GM12891 (cell line): ENCODE results near the gene S100G.
"Not testable (repeated sequence)": the region's sequence is repeated elsewhere in the genome, so short reads cannot be mapped to it uniquely, and the experiment has no call there.

ENCODE experiments used
- DNase-seq: peaks from one replicate; pipeline ENCODE4 v3.0.0; 2011; ENCODE audit warnings: low spot score; ENCODE audit not compliant: insufficient read length
- FAIRE-seq: peaks from 2 replicates; lab custom pipeline; 2011; peaks lifted over from hg19 to GRCh38; lab: Jason Lieb, UNC
- PAX5 ChIP-seq: IDR thresholded peaks from 2 replicates; pipeline ENCODE4 v1.6.1; 2011; ENCODE audit warnings: low read length, moderate library complexity, mild to moderate bottlenecking; ENCODE audit not compliant: insufficient read depth, severe bottlenecking
- POLR2A ChIP-seq: IDR thresholded peaks from 2 replicates; pipeline ENCODE4 v1.6.1; 2011; ENCODE audit warnings: low read depth, low read length, control low read depth
- POLR2AphosphoS5 ChIP-seq: IDR thresholded peaks from 2 replicates; pipeline ENCODE4 v1.6.1; 2011; ENCODE audit warnings: low read depth, low read length, control low read depth
- POU2F2 ChIP-seq: IDR thresholded peaks from 2 replicates; pipeline ENCODE4 v1.6.1; 2011; ENCODE audit warnings: low read depth, mild to moderate bottlenecking, control low read depth, low read length, moderate library complexity
- SPI1 ChIP-seq: IDR thresholded peaks from 2 replicates; pipeline ENCODE4 v1.6.1; 2011; ENCODE audit warnings: low read depth, low read length, control low read depth
- TAF1 ChIP-seq: IDR thresholded peaks from 2 replicates; pipeline ENCODE4 v1.6.1; 2011; ENCODE audit warnings: low read depth, low read length, control low read depth

The S100G gene

DNA sequence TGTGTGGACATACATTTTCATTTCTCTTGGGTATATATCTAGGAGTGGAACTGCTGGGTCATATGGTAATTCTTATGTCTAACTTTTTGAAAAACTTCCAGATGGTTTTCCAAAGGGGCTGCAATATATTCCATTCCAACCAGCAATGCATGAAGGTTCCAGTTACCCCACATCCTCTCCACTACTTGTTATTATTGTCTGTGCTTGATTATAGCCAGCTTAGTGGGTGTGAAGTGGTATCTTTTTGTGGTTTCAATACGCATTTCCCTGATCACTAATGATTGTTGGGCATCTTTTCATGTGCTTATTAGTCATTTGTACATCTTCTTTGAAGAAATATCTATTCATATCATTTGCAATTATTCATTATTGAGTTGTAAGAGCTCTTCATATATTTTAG is 31.5 kb upstream of the S100G start:
- no peak for DNase-seq
- no peak for FAIRE-seq
- no peak for TF ChIP-seq TAF1
- no peak for TF ChIP-seq POLR2A
- TF ChIP-seq SPI1, result no peak
- no peak for TF ChIP-seq POU2F2
- no peak for TF ChIP-seq POLR2AphosphoS5
- no peak for TF ChIP-seq PAX5

DNA sequence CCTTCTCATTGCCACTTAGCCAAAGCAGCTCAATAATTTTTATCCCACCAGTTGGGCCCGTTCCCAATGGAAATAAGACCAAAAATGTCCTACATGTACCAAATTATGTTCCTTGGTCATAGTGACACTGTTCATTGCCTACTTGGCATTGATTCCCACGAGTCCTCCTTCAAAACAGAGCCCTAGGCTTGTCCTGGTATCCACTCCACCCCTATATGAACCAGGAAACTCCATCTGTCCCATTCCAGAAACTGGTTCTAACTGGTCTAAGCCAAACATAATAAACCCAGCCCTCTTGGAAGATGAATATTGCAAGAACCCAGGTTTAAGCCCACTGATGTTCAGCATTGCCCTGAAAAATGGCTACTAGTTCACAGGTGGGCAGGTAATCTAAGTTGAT is 30.9 kb upstream of the S100G start:
- FAIRE-seq, result peak; percentile 55
- no peak for TF ChIP-seq POU2F2
- no peak for TF ChIP-seq POLR2AphosphoS5
- no peak for TF ChIP-seq TAF1
- no peak for TF ChIP-seq SPI1
- TF ChIP-seq PAX5, result no peak
- no peak for TF ChIP-seq POLR2A

DNA sequence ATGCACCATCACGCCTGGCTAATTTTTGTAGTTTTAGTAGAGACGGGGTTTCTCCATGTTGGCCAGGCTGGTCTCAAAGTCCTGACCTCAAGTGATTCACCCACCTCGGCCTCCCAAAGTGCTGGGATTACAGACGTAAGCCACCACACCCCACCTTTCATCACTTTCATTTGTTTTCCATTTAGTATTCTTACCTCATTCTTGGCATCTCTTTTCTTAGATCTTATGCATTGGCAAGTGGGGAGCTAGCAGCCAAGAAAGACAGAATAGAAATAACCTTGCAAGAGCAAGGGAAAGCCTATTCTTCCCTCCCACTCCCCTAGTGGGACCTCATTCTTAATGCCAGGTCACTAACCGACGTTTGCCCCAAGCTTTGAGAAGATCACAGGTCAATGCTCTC is 21.4 kb upstream of the S100G start:
- not testable (repeated sequence) for DNase-seq, FAIRE-seq

More for the DNA sequence above, 30.9 kb upstream of the S100G start:
- DNase-seq, result no peak

DNA sequence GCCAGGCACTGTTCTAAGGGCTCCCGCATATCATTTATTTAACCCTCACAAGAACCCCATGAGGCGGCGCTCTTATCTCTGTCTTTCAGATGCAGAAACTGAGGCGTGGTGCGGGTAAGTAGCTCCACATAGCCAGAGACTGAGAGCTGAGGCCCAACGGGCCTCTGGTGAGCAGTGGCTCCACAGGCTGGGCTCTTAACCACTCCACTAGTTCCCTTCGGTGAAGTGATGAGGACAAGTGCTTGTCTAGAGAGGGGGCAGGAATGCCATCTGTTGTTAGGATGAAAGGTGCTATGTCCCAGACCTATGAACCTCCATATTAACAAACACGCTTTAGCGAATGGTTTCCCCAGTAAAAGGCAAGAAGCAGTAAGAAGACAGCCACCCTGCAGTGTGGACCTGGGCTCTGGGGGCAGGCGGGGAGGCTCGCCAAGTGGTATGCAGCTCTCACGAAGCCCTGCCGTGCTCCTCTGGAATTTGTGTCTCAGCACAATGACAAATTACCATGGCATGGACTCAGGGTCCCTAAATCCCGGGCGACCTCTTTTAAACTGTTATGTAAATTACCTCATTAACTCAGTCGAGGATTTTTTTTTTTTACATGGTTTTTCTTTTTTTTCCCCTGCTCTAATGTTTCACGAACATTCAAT is 20.9 kb upstream of the S100G start:
- FAIRE-seq (no peak), DNase-seq (no peak)
- no peak for TF ChIP-seq PAX5
- no peak for TF ChIP-seq POLR2A
- no peak for TF ChIP-seq POU2F2
- no peak for TF ChIP-seq SPI1
- TF ChIP-seq TAF1, result no peak
- no peak for TF ChIP-seq POLR2AphosphoS5

DNA sequence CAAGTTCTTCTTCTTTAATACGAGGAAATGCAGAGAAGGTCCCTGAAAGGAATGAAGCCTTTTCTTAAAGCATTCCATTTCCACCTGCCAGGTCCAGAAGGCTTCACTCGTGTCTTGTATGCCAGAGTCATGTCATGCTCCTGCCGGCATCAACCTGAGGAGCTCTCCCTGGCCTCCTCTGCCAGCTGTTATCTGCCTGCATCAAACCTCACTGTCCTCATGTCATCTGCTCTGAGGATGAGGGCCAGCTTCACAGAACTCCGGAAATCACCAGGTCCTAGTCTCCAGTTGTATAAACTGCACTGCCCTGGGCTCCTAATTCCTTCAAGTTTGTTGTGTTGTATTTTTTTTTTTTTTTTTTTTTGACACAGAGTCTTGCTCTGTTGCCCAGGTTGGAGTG is 20.0 kb upstream of the S100G start:
- FAIRE-seq (no peak), DNase-seq (no peak)
- TF ChIP-seq POLR2A (no peak), POU2F2 (no peak), SPI1 (no peak), POLR2AphosphoS5 (no peak), TAF1 (no peak), PAX5 (no peak)

DNA sequence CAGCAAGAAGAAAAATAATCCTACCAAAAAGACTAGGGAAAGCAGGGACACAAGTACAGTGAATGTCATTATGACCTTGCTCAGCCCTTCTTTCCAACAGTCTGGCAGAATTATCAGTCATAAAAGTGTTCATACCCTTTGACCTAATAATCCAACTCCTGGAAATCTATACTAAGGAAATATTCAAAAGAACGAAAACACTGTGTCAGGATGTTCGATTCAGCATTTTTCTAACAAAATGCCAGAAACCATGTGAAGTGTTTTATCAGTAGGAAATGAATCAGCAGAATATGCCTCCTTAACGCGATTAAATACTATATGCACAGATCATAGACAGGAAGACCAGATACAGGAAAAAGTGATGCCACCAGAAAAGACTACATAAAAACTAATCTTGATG is 16.2 kb upstream of the S100G start:
- no peak for FAIRE-seq
- no peak for TF ChIP-seq TAF1
- TF ChIP-seq PAX5, result no peak
- TF ChIP-seq POU2F2, result no peak
- no peak for TF ChIP-seq SPI1
- TF ChIP-seq POLR2AphosphoS5, result no peak
- TF ChIP-seq POLR2A, result no peak

DNA sequence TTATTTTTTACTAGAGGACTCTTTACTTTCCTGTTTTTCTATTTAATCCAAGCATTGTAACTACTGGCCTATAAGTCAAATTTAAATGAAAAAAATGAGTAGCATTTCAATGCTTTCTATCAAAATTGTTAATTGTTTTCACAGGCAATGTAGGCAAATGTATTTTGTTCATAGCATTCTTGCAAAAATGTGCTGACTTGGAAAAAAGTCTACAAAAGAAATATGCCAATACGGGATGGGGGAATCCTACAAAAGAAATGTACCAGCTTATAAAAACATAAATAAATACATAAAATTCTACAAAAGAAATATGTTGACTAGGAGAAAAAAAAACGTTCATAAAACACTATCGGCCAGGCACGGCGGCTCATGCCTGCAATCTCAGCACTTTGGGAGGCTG is 14.9 kb upstream of the S100G start:
- TF ChIP-seq POLR2A (no peak), TAF1 (no peak), POU2F2 (no peak), POLR2AphosphoS5 (no peak), PAX5 (no peak), SPI1 (no peak)
- no peak for FAIRE-seq

More for the DNA sequence above, 16.2 kb upstream of the S100G start:
- DNase-seq, result no peak

DNA sequence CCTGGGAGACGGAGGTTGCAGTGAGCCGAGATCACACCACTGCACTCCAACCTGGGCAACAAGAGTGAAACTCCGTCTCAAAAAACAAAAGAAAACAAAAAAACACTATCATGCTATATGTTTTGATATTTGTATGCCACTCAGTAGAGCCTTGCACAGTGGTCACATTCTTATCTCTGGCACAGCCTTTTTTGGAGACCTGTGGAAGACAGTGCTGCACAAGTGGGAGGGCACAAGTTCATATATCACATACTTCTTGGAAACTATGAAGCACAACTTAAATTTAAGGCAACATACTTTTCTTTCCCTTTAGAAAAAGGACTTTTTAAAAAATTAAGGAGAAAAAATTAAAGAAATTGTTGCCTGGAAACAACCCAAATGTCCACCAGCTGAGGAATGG is 14.4 kb upstream of the S100G start:
- TF ChIP-seq POU2F2, result no peak
- no peak for TF ChIP-seq POLR2AphosphoS5
- TF ChIP-seq TAF1, result no peak
- no peak for TF ChIP-seq PAX5
- TF ChIP-seq POLR2A, result no peak
- no peak for TF ChIP-seq SPI1
- DNase-seq, result no peak
- FAIRE-seq, result no peak

More for the DNA sequence above, 14.9 kb upstream of the S100G start:
- DNase-seq, result no peak

DNA sequence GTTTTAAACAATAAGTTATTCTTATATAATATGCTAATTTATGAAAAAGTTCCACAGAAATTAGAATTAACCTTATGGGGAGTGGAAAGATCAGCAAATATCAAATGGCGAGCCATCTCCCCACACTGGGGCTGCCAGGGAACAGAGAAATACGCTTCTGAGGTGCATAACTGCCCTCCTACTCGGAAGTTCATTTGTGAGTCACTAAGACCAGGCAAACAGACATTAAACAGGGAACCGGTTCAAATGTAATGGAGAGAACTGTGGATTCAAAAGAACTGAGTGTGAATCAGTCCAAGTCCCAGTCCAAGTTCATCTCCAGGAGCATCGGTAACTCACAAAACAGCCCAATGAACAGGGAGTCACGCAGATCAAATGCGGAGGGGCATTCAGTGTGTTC is 11.4 kb upstream of the S100G start:
- TF ChIP-seq POLR2AphosphoS5 (no peak), TAF1 (no peak), POU2F2 (no peak), PAX5 (no peak), SPI1 (no peak)
- no peak for DNase-seq
- no peak for FAIRE-seq

DNA sequence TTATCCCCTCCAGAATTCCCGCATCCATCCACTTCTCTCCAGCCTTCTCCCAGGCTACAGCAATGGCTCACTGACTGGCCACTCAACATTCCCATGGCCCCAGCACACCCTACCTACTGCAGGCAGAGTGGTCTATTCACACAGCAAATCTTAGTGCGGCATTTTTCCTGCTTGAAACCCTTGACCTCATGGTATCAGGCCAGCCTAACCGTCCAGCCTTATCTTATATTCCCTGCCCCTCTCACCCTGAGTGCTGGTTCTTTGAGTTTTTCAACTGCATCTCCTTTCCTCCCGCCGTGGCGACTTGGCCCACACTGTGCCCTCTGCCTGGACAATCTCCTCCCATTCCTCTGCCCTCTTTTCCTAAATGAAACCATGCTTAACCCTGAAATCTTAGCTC is 10.0 kb upstream of the S100G start:
- FAIRE-seq, result peak; percentile 31
- TF ChIP-seq PAX5, result no peak
- TF ChIP-seq POLR2A, result no peak
- no peak for TF ChIP-seq POLR2AphosphoS5
- no peak for TF ChIP-seq SPI1
- TF ChIP-seq TAF1, result no peak
- TF ChIP-seq POU2F2, result no peak
- no peak for DNase-seq

DNA sequence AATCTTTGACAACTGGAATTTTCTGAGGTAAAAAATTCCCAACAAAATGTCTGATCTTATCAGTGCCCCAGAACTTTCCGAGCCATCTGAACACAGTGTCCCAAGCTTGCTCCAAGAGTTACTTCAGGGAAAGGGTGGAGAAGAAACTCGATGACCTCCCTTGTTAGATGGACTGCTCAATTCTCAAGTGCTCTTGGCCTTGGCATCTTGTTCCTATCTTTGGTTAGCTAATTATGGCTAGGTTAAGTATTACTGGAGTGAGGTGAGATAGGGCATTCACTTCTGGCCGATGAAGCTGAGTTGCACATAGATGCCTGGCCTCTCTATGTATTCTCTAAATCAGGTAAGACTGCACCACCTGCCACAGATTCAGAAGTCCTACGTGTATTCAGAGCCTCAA is 9.1 kb upstream of the S100G start:
- DNase-seq (no peak), FAIRE-seq (no peak)
- TF ChIP-seq SPI1, result no peak
- no peak for TF ChIP-seq TAF1
- no peak for TF ChIP-seq POLR2AphosphoS5
- TF ChIP-seq PAX5, result no peak
- TF ChIP-seq POLR2A, result no peak
- TF ChIP-seq POU2F2, result no peak
